GM23338 (cell line): ENCODE data around the gene ZYX. TPM values are rescaled to one million over a fixed set of nuclear protein-coding genes. Genes with fewer than 3 reads are reported as not detected.

Source experiments
- ATAC-seq: fragments of 200-7000 bp; cut with Tn5 transposase; 3 replicates; pipeline ENCODE4 v1.9.1; 2020
- DNase-seq: peaks from one replicate; pipeline ENCODE4 v3.0.0-alpha.2; 2015; ENCODE audit warnings: low spot score
- H2AFZ ChIP-seq: fragments of 200-600 bp; sonication (generic); 2 replicates; pipeline ENCODE4 v1.8.0; 2016; ENCODE audit warnings: antibody characterized with exemption, mild to moderate bottlenecking, moderate library complexity
- H3F3A ChIP-seq: fragments of 200-600 bp; sonication (generic); replicated peaks from 2 replicates; pipeline ENCODE4 v1.8.0; 2017; ENCODE audit warnings: antibody characterized with exemption, mixed run types, low read depth
- H3K27ac ChIP-seq: fragments of 200-600 bp; sonication (generic); 2 replicates; pipeline ENCODE4 v1.6.1; 2016; ENCODE audit warnings: low read depth
- H3K27me3 ChIP-seq: fragments of 200-600 bp; sonication (generic); 2 replicates; pipeline ENCODE4 v1.8.0; 2016; ENCODE audit warnings: mild to moderate bottlenecking, mixed run types, moderate library complexity; ENCODE audit not compliant: insufficient read depth
- H3K36me3 ChIP-seq: fragments of 200-600 bp; sonication (generic); 2 replicates; pipeline ENCODE4 v1.8.0; 2016; ENCODE audit warnings: mild to moderate bottlenecking; ENCODE audit not compliant: insufficient read depth
- H3K4me1 ChIP-seq: fragments of 200-600 bp; sonication (generic); 2 replicates; pipeline ENCODE4 v1.8.0; 2016; ENCODE audit warnings: mild to moderate bottlenecking, moderate library complexity; ENCODE audit not compliant: insufficient read depth
- H3K4me2 ChIP-seq: fragments of 200-600 bp; sonication (generic); 2 replicates; pipeline ENCODE4 v1.7.1; 2017; ENCODE audit warnings: mixed run types
- H3K4me3 ChIP-seq: fragments of 200-600 bp; sonication (generic); 2 replicates; pipeline ENCODE4 v1.6.1; 2016; ENCODE audit warnings: mixed run types
- H3K79me2 ChIP-seq: fragments of 200-600 bp; sonication (generic); replicated peaks from 2 replicates; pipeline ENCODE4 v1.8.0; 2017; ENCODE audit warnings: mild to moderate bottlenecking; ENCODE audit not compliant: insufficient read depth
- H3K9me2 ChIP-seq: fragments of 200-600 bp; sonication (generic); 2 replicates; pipeline ENCODE4 v1.8.0; 2017; ENCODE audit not compliant: insufficient read depth
- H4K20me1 ChIP-seq: fragments of 200-600 bp; sonication (generic); replicated peaks from 2 replicates; pipeline ENCODE4 v1.8.0; 2017; ENCODE audit warnings: mild to moderate bottlenecking; ENCODE audit not compliant: insufficient read depth
- H3K27ac Mint-ChIP-seq: 2 replicates; pipeline ENCODE4 v1.8.0; 2020; ENCODE audit warnings: inconsistent platforms, mild to moderate bottlenecking, moderate library complexity, mixed read lengths
- H3K27me3 Mint-ChIP-seq: 3 replicates; pipeline ENCODE4 v1.8.0; 2022; ENCODE audit warnings: low read depth, mild to moderate bottlenecking, moderate library complexity, mixed read lengths, inconsistent platforms; ENCODE audit not compliant: insufficient read depth, poor library complexity
- H3K36me3 Mint-ChIP-seq: 3 replicates; pipeline ENCODE4 v1.8.0; 2021; ENCODE audit warnings: low read depth, mild to moderate bottlenecking, inconsistent platforms, moderate library complexity, mixed read lengths
- H3K4me1 Mint-ChIP-seq: 3 replicates; pipeline ENCODE4 v1.8.0; 2020; ENCODE audit warnings: mild to moderate bottlenecking, inconsistent platforms, mixed read lengths
- H3K4me3 Mint-ChIP-seq: 3 replicates; pipeline ENCODE4 v1.8.0; 2021; ENCODE audit warnings: moderate library complexity, mild to moderate bottlenecking, inconsistent platforms, mixed read lengths
- H3K9me3 Mint-ChIP-seq: 3 replicates; pipeline ENCODE4 v1.8.0; 2020; ENCODE audit warnings: moderate library complexity, mild to moderate bottlenecking, inconsistent platforms, mixed read lengths
- CREB1 ChIP-seq: fragments of 250-450 bp; sonication (Bioruptor Pico); IDR thresholded peaks from 2 replicates; pipeline ENCODE4 v1.5.0; 2020; ENCODE audit warnings: low read depth, mild to moderate bottlenecking, moderate library complexity
- ETS1 ChIP-seq: IDR thresholded peaks from 2 replicates; pipeline ENCODE4 v1.6.1; 2016; ENCODE audit warnings: antibody characterized with exemption
- EZH2phosphoT487 ChIP-seq: fragments of 200-600 bp; sonication (generic); IDR thresholded peaks from one replicate; pipeline ENCODE4 v1.8.1; 2018; ENCODE audit warnings: antibody characterized with exemption; ENCODE audit not compliant: unreplicated experiment
- POLR2AphosphoS5 ChIP-seq: IDR thresholded peaks from 2 replicates; pipeline ENCODE4 v1.6.1; 2016; ENCODE audit warnings: antibody characterized with exemption, low read depth
- STAT1 ChIP-seq: IDR thresholded peaks from one replicate; pipeline ENCODE4 v1.6.1; 2016; ENCODE audit warnings: antibody characterized with exemption; ENCODE audit not compliant: unreplicated experiment
- ZNF114 ChIP-seq: fragments of 250-450 bp; sonication (Bioruptor Pico); IDR thresholded peaks from 2 replicates; pipeline ENCODE4 v1.5.0; 2020; ENCODE audit warnings: mild to moderate bottlenecking, moderate library complexity
- polyA plus RNA-seq: library from polyadenylated mRNA; unstranded; fragments of >200 nt; fragmentation: Nextera tagmentation; extraction: Ambion mirVana; gene quantifications from 2 replicates; pipeline ENCODE4 v1.2.1, GENCODE V29; 2016
- total RNA-seq: library from RNA; depleted of rRNA; stranded (reverse); fragments of >200 nt; shearing (Covaris generic); gene quantifications from 2 replicates; pipeline ENCODE4 v1.2.3, GENCODE V29; 2014
- TF ChIP-seq, protein P1 (sequence below), 2 experiments: fragments of 200-600 bp in 1 of 2; sonication (generic) in 1 of 2; conservative IDR thresholded peaks; 2 replicates each; pipeline versions ENCODE4 v1.5.1 to v1.6.1; 2016 to 2017; ENCODE audit warnings: antibody characterized with exemption in 2 of 2, low read depth in 2 of 2, mild to moderate bottlenecking in 2 of 2, moderate library complexity in 1 of 2

The ZYX gene
- total and polyA plus RNA-seq, 2 experiments from 2014 or later = 111 to 141 TPM

- TF ChIP-seq ETS1 (no peak), POLR2AphosphoS5 (no peak), ZNF114 (CRISPR knock-in tag) (no peak), EZH2phosphoT487 (no peak)
- TF ChIP-seq, protein P1, sequence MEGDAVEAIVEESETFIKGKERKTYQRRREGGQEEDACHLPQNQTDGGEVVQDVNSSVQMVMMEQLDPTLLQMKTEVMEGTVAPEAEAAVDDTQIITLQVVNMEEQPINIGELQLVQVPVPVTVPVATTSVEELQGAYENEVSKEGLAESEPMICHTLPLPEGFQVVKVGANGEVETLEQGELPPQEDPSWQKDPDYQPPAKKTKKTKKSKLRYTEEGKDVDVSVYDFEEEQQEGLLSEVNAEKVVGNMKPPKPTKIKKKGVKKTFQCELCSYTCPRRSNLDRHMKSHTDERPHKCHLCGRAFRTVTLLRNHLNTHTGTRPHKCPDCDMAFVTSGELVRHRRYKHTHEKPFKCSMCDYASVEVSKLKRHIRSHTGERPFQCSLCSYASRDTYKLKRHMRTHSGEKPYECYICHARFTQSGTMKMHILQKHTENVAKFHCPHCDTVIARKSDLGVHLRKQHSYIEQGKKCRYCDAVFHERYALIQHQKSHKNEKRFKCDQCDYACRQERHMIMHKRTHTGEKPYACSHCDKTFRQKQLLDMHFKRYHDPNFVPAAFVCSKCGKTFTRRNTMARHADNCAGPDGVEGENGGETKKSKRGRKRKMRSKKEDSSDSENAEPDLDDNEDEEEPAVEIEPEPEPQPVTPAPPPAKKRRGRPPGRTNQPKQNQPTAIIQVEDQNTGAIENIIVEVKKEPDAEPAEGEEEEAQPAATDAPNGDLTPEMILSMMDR (conservative IDR thresholded peaks at IDR 0.05; ENCODE audit: low read depth in 2 of 2) = no peak
Observed at GRCh38 chr7:143396182-143396581, 15.0 kb downstream of the ZYX start (continued).

- H3K9me2 ChIP-seq = no peaks in the 10 kb centered on the region
- H3K79me2 ChIP-seq = 0 out of 2 replicates have a peak, but pooled peaks cover 7% of the 10 kb centered on the region
- no peak overlapping the region for H3K27ac ChIP-seq
- H3F3A ChIP-seq = peaks cover 27% of the 10 kb centered on the region; the same call in 1 of the 2 replicates
- no peak overlapping the region for H2AFZ ChIP-seq
- Mint-ChIP-seq H3K4me1 (no peaks in the 10 kb centered on the region; the same call in 2 of the 3 replicates), H3K27me3 (peaks cover 7% of the 10 kb centered on the region), H3K27ac (no peak overlapping the region; the same call in 1 of the 2 replicates), H3K4me3 (no peak overlapping the region), H3K9me3 (no peaks in the 10 kb centered on the region), H3K36me3 (peaks cover 98% of the 10 kb centered on the region)
- ATAC-seq = no peak
- no peaks in the 10 kb centered on the region for H3K27me3 ChIP-seq
- H3K36me3 ChIP-seq = peaks cover 46% of the 10 kb centered on the region
- no peak overlapping the region for H3K4me2 ChIP-seq
- TF ChIP-seq STAT1 (no peak), POLR2AphosphoS5 (peak; percentile 31; the same call in 1 of the 2 replicates)
- H3K4me1 ChIP-seq = no peaks in the 10 kb centered on the region
- H3K4me3 ChIP-seq = no peak overlapping the region
- H4K20me1 ChIP-seq = peaks cover 5% of the 10 kb centered on the region
- no peak for DNase-seq
Observed at GRCh38 chr7:143396625-143397556, 15.7 kb downstream of the ZYX start.

DNA sequence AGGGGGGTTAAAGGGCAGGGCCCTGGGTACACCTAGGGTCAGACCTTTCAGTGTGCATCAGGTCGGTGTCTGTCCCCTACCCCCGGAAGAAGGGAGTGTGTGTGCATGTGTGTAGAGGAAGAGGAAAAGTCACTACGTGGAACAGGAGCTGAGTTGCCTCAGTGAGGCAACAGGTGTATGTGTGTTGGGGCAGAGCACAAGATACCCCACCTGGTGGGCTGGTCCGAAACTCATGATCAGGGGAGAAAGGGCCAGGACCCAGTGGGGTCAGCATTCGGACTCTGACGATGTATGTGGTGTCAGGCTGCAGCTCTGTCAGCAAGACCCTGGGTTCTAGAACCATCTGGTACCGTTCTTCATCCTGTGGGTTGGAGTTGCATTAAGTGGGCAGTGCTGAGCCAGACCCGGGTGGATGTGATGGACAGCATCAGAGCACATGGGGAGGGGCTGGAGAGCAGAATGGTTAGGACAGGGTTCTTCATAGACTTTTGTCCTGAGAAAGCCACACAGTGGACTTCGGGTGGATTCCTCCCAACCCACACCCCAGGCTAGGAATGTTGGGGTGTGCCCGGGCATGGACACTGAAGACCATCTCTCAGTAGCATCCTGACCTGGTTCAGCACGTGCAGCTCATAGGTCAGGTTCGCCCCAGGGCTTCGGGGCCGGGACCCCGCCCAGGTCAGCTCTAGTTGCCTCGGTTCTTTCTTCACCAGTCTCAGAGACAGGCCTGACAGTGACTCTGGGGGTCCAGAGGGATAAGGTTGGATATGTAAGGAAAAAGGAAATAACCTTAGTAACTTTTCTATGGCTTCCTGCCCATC lies 16.8 kb downstream of the ZYX start:
- Histone ChIP-seq H3K27ac (no peak overlapping the region), H3K36me3 (peaks cover 48% of the 10 kb centered on the region), H4K20me1 (peaks cover 5% of the 10 kb centered on the region), H3K4me3 (no peak overlapping the region), H3K4me2 (no peak overlapping the region), H3K4me1 (no peaks in the 10 kb centered on the region), H3K9me2 (no peaks in the 10 kb centered on the region), H2AFZ (no peak overlapping the region), H3K79me2 (peaks cover 15% of the 10 kb centered on the region; the same call in 1 of the 2 replicates), H3F3A (peaks cover 16% of the 10 kb centered on the region; the same call in 1 of the 2 replicates), H3K27me3 (no peaks in the 10 kb centered on the region)
- no peaks in the 10 kb centered on the region; the same call in 2 of the 3 replicates for H3K4me1 Mint-ChIP-seq
- DNase-seq = no peak
- H3K4me3 Mint-ChIP-seq = no peak overlapping the region
- peaks cover 7% of the 10 kb centered on the region for H3K27me3 Mint-ChIP-seq
- no peaks in the 10 kb centered on the region for H3K9me3 Mint-ChIP-seq
- peaks cover 96% of the 10 kb centered on the region for H3K36me3 Mint-ChIP-seq
- no peak for ATAC-seq
- H3K27ac Mint-ChIP-seq = no peak overlapping the region
- TF ChIP-seq EZH2phosphoT487 (no peak), CREB1 (CRISPR knock-in tag) (no peak)
